K562 treated with DMSO at 1 percent for 48 hours (cell line): Measurements from ENCODE around the gene IGSF22. TPM values are rescaled to one million over a fixed set of nuclear protein-coding genes. Genes with fewer than 3 reads are reported as not detected.

ENCODE experiments used
- total RNA-seq: library from RNA; unstranded; fragments of 300-600 nt; gene quantifications from 2 replicates; pipeline ENCODE4 v1.2.3, GENCODE V29; 2022; ENCODE audit warnings: low replicate concordance; ENCODE audit errors: extremely low read depth

IGSF22 gene
- not detected in 2 replicates for total RNA-seq

GRCh38 chr11:18726040-18726439, at the start of gene IGSF22:
TSS of gene IGSF22 (minus strand) at chr11:18726188. CDS start at chr11:18724236, 1,952 bp downstream.

GRCh38 chr11:18698341-18699268, 27.4 kb downstream of the IGSF22 start, which contains the start of gene TMEM86A:
TSS of gene TMEM86A (plus strand) at chr11:18698779. CDS start at chr11:18698887, 108 bp downstream.

Other genes with a start within 250 kb of the IGSF22 start
- not detected in 2 replicates for gene TSG101, start 199.2 kb downstream of the IGSF22 start, total RNA-seq
- gene UEVLD, start 137.5 kb downstream of the IGSF22 start, total RNA-seq: not detected in 2 replicates
- not detected in 2 replicates for gene MISFA, start 126.4 kb downstream of the IGSF22 start, total RNA-seq
- not detected in 2 replicates for gene SPTY2D1, start 91.8 kb downstream of the IGSF22 start, total RNA-seq
- not detected in 2 replicates for gene TMEM86A, start 27.4 kb downstream of the IGSF22 start, total RNA-seq
- not detected in 2 replicates for gene PTPN5, start 65.6 kb upstream of the IGSF22 start, total RNA-seq
- not detected in 2 replicates for gene MRGPRX1, start 213.2 kb upstream of the IGSF22 start, total RNA-seq